Activated CD4-positive, CD25-positive, alpha-beta regulatory T cell (primary cell): ENCODE measurements around the gene TPM3.
"Not testable (repeated sequence)": the region's sequence is repeated elsewhere in the genome, so short reads cannot be mapped to it uniquely, and the experiment has no call there.

Experiments
- DNase-seq, 4 experiments: peaks; one replicate each; lab custom pipeline; 2025; lab: John Stamatoyannopoulos, UW

TPM3 gene

DNA sequence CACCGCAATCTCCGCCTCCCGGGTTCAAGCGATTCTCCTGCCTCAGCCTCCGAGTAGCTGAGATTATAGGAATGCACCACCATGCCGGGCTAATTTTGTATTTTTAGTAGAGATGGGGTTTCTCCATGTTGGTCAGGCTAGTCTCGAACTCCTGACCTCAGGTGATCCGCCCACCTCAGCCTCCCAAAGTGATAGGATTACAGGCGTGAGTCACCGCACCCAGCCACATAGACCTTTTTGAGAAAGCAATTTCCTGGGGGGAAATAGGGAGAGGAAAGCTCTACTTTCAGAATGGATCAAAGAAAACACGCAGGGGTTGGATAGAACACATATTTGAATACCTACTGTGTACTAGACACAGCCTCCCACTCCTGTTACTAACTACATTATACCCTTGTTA is 13.9 kb upstream of the TPM3 start:
- DNase-seq: not testable (repeated sequence)

DNA sequence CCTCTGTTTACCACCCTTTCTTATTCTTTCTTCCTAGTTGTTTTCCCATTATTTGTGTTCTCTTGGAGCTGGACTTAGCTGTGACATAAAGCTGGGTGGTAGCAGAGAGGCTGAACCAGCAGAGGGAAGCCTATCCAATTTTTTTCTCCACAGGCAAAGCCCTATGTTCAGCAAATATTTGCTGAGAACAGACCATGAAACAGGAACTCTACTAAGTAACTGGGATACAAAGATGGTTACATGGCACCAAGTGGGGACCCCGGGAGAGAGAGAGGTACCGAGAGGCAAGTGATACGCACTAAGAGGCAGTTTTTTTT is 7.6 kb upstream of the TPM3 start:
- no peak for DNase-seq

DNA sequence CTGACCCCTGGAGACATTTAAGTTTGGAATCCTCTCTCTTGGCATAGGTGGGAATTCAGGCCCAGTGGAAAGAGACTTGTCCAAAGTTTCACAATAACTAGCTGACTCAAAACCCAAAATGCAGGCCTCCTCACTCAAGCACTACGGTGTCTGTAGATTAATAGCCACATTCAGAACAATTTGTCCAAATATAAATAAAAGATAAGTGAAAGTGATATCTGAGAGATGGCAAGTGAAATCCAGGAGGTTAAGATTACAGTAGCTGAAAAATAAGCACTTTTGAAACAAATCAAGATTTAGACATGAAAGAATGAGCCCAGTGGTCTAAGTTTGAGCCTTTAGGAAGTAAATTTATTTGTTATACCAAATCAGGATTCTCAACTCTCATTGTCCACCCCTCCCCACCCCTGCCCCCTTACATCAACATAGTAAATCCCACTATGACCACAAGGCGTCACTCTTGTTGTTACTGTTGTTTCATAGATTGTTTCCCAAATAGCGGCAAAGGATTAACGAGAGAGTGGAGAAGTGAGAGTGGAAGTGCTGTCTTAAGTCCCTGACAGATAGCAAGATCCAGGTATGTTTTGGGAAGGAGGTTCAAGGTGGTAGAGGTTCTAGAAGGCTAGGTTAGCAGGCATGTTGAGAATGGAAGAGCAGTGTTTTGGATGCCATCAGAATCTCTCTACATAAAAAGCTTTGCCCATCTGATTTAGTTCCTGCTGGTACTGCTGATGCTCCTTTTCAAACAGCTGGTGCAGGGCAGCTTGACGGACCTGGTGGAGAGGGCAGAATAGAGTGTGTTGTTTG is 7.1 kb upstream of the TPM3 start:
- peak in 2 of 4 experiments; percentile 2 for DNase-seq

DNA sequence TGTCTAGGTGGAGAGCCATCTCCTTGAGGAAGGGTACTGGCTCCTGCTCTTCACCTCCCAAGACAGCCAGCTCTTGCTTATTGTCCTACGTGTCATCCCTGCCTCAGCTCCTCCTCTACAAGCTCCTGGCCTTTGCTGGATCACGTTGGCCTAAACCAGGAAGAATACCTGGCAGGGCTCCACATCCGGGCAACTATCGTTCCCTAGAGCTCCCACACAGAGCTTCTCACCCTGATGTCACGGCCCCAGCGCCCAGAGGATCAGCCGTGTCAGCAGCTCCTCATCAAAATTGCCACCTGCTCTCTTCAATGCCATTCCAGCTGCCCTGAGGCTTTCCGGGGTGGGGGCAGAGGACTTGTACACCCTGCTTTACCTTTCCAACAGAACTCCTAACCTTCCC is 1.9 kb upstream of the TPM3 start:
- DNase-seq: no peak

DNA sequence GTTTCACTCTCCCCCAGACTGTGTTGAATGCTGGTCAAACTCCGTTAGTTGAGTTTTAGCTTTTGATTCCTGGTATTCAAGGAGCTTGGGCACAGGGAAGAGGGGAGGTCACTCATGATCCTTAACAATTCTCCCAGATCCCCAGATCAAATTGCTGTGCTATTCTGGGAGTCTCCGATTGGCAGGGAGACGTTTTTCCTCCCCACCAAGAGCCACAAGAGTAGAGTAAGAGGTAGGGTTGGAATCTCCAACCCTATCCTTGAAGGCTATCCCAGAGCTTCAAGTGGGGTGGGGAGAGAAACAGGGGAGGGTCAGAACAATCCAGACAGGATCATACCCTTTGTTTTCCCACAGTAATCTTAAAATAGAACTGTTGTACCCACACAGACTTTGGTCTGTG is 576 bp upstream of the TPM3 start:
- no peak for DNase-seq

DNA sequence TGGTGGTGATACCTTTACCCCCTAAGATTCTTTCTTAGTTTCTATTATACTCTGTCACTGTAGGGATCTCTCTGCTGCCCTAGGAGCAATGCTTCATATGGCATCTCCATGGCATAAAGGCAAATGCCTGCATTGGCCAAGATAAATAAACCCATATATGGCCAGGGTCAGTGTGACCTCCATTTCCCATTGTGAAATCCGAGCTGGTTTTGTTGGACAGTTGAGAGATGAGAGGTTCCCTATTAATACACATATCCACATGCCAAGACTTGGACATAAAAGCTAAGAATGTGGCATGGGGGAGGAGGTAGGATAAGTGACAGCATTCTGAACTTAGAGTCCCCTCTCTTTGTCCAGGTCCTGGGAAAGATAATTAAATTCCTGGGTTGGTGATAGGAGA is 1.4 kb downstream of the TPM3 start:
- DNase-seq: no peak

DNA sequence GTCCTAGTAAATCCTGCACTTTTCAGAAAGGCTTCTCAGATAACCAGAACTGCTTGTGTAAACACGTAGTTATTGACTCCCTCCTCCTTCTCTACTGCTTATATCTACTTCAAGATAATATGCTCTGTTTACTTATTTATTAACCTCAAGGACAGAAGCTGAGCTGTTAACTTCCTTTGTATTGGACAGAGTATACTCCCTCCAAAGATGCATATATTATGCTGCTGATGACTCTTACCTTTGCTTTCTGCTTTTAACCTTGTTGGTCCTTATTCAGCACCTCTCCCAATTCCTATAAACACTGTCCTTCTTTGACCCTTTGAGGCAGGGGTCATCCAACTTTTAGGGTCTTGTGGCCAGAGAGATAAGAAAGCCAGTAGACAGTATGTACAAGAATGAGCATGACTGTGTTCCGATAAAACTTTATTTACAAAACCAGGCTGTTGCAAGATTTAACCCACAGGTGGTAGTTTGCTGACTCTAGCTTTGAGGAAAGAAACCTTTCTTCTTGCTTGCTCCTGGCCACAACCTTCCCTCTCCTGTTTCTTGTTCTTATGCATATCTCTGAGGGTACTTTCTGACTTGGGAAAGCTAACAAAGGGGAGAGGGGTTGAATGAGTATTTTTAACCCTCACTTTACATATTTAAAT is 4.9 kb downstream of the TPM3 start:
- DNase-seq: no peak

DNA sequence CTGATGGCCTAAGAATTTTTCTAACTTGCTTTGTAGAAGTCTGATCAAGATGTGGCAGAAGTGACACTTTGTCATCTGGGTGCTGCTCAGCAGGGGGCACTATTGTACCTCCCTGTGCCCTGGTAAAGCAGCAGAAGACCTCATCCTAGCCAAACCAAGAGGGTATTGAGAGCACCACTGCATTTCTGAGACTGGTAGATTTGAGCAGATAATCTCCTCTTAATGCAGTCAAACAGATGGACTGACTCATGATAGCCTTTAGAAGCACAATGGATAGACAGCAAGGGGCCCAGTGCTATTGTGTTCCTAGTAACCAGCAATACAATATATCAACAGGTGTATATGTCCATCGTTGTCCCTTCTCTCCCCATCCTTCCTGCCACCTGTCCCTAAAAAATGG is 5.7 kb downstream of the TPM3 start:
- peak; percentile 11 to 44 (median 19) for DNase-seq

DNA sequence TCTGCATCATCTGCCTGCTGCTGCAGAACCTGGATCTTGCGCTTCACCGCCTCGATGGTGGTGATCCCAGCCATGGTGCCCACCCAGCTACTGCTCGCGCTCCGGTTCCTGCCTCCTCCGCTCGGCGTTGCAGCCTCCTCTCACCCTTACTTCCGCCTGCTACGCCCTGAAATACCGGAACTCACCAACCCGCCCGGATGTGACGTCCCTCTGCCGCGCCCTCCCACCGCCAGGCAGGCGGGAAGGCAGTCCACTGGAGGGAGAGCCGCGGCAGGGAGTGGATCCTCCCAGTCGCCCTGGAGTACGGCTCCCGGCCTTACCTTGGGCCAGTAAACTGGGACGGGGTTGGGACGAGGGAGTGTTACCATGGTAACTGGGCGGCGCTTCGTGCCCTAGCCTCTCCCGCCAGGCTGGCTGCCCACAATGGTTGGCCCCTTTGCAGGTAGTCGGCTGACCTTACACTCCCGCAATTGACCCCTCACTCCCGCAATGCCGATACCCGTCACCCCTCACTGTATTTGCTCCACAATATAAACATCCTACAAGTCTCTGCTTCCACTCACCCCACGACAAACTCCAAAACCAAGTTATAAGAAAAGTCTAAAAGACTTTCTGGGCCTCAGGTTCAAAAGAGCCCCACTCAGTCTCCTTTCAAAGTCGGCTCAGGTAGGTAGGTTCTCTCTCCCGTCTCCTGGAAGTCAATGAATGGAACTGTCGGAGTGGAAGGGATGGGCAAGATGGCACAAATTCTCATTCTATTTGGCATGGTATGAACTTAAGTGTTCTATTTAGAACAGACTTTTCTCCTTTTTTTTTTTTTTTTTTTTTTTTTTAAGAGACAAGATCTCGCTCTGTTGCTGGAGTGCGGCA is 8.6 kb downstream of the TPM3 start:
- peak; percentile 82 to 90 (median 88) for DNase-seq

DNA sequence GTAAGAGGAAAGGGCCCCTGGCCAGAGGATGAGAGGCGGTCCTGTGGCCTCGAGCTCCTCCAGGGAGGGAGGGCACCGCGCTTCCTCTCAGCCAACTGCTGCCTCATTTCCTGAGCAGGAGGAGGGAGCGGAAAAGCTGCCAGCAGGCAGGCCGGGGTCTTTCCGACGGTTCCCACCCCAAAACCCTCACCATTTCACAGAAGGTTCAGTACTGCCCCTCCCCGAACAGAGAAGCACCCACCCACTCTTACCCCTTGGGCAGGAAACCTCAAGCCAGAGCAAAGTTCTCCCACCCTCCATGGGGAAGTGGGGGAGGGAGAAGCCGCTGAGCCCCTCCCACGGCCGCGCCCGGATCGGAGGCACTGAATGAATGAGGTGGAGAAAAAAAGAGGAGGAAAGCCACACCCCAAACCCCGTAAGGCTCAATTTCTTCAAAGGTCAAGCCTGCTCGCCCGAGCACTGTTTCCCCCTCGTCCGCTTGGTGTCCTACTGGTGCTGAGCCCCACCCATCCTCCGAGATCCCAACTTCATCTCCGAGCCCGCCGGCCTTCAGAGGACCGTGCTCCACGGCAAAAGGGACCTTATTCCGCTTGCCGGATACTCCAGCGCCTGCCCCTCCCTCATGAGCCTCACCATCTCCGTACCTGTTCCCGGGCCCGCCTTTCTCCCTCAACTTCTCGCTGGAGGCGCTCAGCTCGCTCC is 9.4 kb downstream of the TPM3 start:
- peak; percentile 18 to 36 (median 28) for DNase-seq

DNA sequence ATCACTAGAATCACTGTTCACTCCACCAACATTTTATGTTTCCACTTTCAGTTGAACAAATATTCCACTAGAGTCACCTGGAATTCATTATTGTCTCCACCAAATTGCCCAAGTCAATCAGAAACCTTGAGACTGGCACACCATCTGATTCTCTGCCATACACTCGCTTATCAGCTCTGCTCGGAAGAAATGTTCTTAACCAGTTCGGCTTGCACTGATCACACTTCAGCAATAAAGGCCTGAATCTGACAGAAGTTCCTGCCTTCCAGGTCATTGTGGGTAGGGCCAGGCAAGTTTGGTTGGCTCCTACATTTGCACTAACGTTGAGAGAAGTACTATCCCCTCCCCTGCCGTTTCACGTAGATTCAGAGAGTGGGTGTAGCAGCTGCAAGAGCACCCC is 10.0 kb downstream of the TPM3 start:
- DNase-seq: no peak

DNA sequence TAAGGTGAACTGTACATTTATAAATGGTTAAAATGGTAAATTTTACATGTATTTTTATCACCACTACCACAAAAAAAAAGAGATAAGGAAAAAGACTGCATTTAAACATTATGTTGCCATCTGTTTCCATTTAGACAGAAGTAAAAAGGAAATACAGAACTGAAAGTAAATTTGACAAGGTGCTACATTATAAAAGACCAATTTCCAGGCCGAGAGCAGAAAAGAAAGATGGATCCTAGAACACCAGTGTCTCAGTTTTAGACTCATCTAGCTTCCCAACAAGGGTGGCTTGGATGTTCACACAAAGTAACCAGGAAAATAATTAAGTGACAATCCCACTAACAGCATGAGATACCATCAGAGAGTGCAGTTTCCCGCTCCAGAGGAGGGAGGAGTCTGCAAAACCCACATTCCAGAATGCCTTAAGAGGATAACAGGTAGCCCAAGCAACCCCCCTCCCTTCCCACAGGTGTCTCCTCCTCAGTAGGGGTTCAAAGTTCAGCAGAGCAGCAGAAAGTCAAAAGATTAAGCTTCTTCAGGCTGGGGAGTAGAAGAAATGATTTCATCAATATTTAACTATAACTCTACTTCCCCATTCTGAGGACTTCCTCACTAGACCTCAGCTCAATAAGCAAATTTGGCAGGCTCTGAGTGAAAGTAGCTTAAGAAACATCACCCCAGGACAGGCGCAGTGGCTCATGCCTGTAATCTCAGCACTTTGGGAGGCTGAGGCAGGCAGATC is 11.8 kb downstream of the TPM3 start:
- DNase-seq: no peak

DNA sequence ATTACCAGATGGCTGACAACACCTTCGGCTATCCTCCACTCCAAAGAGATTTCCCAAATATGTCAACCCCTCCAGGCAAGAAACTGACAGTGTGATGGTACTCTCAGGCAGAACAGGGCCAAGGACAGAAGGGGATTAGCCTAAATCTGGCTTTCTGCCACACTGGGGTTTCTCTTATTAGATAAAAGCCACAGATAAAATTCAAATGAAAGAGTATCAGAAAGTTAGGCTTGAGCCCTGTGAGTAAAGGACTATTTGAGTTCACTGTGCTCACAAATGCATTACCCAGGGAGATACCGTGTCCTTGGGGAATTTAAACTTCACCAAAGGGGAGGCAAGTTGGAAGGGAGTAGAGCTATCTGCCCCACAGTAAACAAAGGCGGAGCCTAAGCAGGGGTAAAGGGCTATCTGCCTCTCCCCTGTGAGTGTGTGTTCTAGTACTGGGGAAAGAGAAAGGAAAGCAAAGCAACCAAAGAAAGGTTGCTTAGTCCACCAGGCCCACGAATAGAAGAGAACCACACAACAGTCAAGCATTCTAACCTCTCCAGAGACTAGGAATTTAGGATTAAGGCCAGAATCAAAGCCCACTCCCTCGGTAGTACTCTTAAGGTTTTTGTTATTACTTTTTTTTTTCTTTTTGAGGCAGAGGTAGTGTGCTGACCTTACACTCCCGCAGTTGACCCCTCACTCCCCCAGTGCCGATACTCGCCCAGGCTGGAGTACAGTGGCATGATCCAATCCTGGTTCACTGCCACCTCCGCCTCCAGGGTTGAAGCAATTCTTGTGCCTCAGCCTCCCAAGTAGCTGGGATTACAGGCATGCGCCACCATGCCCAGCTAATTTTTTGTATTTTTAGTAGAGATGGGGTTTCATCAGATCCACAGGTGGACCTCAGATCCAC is 12.7 kb downstream of the TPM3 start:
- DNase-seq: no peak

DNA sequence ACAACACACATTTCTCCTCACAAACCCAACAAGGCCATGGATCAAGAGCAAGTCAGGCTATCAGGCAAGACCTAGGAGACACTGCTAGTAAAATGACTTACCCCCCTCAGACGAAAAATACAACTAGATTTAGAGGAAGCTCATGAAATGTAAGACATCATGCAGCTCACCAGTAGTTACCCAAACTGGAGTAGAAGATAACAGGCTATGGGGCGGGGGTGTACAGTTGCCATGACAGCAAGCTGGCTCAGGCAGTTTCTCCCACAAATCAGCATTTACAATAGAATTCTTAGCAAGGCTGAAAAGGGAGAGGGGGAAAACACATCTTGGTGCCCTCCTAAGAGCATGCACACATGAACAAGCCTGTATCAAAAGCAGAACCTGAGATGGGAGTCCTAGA is 13.9 kb downstream of the TPM3 start:
- DNase-seq: no peak

DNA sequence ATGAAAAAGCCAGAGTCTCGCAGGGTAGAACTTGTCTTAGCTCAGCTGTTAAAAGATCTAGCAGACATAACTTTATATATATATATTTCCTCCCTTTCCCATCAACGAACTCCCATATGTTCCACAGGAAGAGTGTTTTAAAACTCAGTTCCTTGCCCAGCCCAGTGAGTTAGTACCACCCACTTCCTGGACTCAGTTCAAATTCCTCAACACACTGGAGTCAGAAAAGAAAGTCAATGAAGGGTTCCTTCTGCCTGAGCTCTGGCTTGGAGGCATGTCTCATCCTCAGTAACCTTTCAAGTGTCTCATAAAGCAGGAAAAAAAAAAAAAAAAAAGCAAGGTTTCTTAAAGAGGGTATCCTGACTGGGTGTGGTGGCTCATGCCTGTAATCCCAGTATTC is 15.6 kb downstream of the TPM3 start:
- DNase-seq: no peak

DNA sequence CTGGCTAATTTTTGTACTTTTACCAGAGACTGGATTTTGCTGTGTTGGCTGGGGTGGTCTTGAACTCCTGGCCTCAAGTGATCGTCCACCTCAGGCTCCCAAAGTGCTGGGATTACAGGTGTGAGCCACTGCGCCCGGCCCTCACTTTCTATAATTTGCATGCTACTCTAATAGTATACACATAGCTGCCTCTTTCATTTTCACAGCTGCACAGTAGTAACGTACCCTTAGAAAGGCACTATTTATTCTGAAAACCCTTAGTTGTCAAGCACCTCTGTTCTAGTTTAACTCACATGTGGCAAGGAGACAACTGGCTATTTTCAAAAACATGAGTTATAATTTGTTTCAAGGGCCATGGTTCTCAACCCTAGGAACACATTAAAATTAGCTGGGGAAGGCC is 17.2 kb downstream of the TPM3 start:
- no peak for DNase-seq

DNA sequence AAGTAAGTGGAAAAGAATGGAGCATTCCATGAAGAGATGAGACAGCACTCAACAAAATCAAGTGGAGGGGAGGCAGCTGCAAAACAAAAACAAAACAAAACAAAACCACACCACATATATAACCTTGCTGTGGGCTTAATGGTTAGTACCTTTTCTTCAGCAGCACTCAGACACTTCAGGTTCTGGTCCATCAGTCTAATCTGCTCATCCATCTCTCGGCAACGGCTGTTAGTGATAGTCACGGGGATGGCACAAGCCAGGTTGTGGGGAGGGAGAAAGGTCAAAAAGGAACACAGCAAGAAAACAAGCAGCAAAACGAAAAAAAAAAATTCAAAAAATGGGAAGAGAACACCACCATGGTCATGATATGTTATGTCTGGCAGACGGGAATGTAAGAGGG is 20.0 kb downstream of the TPM3 start:
- DNase-seq: no peak

DNA sequence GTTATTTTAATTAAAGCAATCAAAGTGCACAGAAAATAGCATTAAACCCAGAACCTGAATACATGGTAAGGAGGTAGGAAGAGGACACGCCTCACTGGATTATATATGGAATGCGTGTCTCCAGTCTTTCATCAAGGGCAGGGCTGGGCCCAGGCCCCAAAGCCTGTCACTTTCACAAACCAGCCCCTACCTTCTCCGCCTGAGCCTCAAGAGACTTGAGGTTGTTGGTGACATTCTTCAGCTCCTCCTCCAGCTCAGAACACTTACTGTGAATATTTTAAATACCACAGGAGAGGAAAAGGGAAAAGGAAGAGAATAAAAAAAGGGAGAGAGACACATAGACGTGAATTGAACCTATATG is 20.7 kb downstream of the TPM3 start:
- no peak for DNase-seq

DNA sequence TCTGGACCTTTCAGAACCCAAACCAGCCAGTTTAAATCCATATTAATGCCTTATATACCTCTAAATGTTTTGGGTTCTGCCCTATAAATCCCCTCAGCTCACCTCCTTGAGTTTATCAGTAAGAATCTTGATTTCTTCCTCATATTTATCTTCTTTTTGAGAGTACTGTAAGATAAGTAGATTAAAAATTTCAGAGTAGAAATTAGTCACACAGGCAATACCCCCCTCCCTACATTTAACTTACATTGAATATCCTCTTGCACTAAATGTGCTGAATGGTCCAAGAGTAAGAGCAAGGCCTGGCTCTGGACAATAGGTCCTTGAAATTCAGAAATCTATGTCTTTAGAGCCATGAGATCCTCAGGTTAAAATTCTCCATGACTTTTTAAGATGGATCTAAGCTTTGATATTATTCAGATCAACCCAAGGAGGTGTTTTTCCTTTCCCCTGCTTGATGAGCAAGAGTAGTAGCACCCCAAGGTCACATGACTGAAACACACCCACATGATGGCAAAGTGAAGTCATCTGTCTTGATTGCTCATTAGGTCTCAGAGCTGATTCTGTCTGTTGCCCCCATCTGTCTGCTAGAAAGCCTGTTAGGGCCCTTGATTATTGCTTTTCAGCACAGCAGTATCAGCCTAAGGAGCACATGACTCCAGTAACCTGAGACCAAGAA is 21.2 kb downstream of the TPM3 start:
- peak in 2 of 4 experiments; percentile 5 to 9 for DNase-seq

DNA sequence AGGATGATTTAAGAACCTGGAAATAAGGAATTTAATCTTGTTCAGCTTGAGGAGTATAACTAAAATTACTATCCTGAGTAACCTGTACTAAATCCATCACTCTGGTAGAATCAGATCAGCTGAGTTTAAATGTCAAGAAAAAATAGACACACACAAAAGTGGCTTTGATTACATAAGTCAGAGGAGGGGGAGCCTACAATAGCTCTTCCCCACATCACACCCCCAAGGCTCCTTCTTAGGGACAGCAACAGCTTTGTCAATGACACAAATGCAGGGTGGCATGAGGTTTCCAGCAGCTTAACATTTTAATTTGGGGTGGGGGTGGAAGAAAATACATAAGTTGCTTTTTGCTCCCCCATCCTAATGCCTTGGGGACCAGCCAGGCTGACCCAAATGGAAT is 24.4 kb downstream of the TPM3 start:
- DNase-seq: no peak
